ENCODE results near the gene PBOV1. TPM values are rescaled to one million over a fixed set of nuclear protein-coding genes. Genes with fewer than 3 reads are reported as not detected.

Gene PBOV1
- total RNA-seq, 5 donors from 2014 or later (not counting 1 experiment from before 2014, with no cell fraction given), result not detected

DNA sequence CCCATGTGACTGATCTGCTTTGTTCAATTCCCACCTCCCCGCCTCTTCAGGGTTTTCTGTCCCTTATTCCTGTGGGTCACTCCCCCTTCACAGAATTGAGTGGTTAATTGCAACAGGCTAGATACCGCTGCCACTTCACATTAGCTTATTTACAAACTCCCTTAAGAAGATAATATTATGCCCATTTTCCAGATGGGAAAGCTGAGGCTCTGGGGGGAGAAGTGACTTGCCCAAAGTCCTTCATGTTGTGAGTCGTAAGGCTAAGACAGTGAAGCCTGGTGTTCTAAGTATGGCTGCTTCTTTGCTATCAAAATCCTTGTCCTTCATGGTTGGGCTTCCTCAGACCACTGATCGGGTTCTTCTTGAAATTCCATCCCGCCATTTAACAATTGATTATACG, 39.9 kb upstream of the PBOV1 start:
- H3K4me3 Mint-ChIP-seq, result no peak overlapping the region
- DNase-seq (no peak), ATAC-seq (replicated peaks in 1 of 4) (no peak)
- no peak overlapping the region for H3K27ac Mint-ChIP-seq
- no peaks in the 10 kb centered on the region for H3K36me3 ChIP-seq (ENCODE audit: control insufficient read depth in 2 of 2, extremely low read depth in 1 of 2, insufficient read depth in 1 of 2, low read length in 1 of 2)
- peaks cover 0 to 19% of the 10 kb centered on the region in 2 experiments for H3K27me3 ChIP-seq (replicated peaks in 1 of 2; ENCODE audit: control insufficient read depth in 2 of 2, extremely low read depth in 1 of 2, insufficient read depth in 2 of 2, low read length in 1 of 2)
- H3K36me3 Mint-ChIP-seq, result no peaks in the 10 kb centered on the region
- WGBS (ENCODE audit: insufficient coverage), result 83% methylated on average over 2 of the region's 6 CpGs
- ChIA-PET POLR2A (no interaction called here), CTCF (no interaction called here)
- H3K9me3 Mint-ChIP-seq, result no peaks in the 10 kb centered on the region
- no peaks in the 10 kb centered on the region for H3K9me3 ChIP-seq
- H3K4me3 ChIP-seq (ENCODE audit: control insufficient read depth in 1 of 2, extremely low read depth in 1 of 2, low read length in 1 of 2), result no peak overlapping the region
- H3K4me1 ChIP-seq (ENCODE audit: control insufficient read depth in 1 of 2, extremely low read depth in 1 of 2, insufficient read depth in 2 of 2, low read length in 2 of 2), result no peaks in the 10 kb centered on the region
- no peaks in the 10 kb centered on the region for H3K4me1 Mint-ChIP-seq
- peaks cover 22 to 36% of the 10 kb centered on the region in 2 donors for H3K27me3 Mint-ChIP-seq
- no peak overlapping the region for H3K27ac ChIP-seq (ENCODE audit: low read length)

DNA sequence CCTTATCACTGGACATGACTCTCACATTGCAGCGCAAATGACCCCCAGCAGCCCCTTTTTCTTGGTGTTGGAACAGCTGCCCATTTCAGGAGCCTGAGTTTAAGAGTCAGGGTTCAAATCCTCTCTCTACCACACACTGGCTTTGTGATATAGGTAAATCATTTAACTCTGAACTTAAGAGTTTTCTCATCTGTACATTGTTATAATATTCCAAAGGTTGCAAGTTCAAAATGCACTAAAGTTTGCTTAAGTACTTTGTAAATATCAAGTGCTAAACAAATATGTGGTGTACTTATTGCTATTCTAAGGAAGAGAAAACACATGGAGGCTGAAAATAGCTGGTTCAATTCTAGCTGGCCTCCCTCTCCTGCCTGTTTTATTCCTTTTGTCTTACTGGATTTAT, 39.3 kb upstream of the PBOV1 start:
- POLR2A ChIA-PET, result no interaction called here
- WGBS (ENCODE audit: insufficient coverage), result 100% methylated on average over 1 of the region's 1 CpG
- Mint-ChIP-seq H3K9me3 (no peaks in the 10 kb centered on the region), H3K27ac (no peak overlapping the region), H3K36me3 (no peaks in the 10 kb centered on the region), H3K27me3 (peaks cover 22 to 33% of the 10 kb centered on the region in 2 donors), H3K4me1 (no peaks in the 10 kb centered on the region), H3K4me3 (no peak overlapping the region)
- no peaks in the 10 kb centered on the region for H3K36me3 ChIP-seq (ENCODE audit: control insufficient read depth in 2 of 2, extremely low read depth in 1 of 2, insufficient read depth in 1 of 2, low read length in 1 of 2)
- H3K27me3 ChIP-seq (replicated peaks in 1 of 2; ENCODE audit: control insufficient read depth in 2 of 2, extremely low read depth in 1 of 2, insufficient read depth in 2 of 2, low read length in 1 of 2), result peaks cover 0 to 13% of the 10 kb centered on the region in 2 experiments
- no peaks in the 10 kb centered on the region for H3K9me3 ChIP-seq
- no peaks in the 10 kb centered on the region for H3K4me1 ChIP-seq (ENCODE audit: control insufficient read depth in 1 of 2, extremely low read depth in 1 of 2, insufficient read depth in 2 of 2, low read length in 2 of 2)
- H3K4me3 ChIP-seq (ENCODE audit: control insufficient read depth in 1 of 2, extremely low read depth in 1 of 2, low read length in 1 of 2), result no peak overlapping the region
- CTCF ChIA-PET, result interaction anchor here in 1 of 2 donors (0.6 kb wide), 1 partner anchor 1876 kb away, joined by 3 read pairs; no protein-coding TSS in a partner anchor
- DNase-seq, result no peak
- no peak overlapping the region for H3K27ac ChIP-seq (ENCODE audit: low read length)
- no peak for ATAC-seq (replicated peaks in 1 of 4)

DNA sequence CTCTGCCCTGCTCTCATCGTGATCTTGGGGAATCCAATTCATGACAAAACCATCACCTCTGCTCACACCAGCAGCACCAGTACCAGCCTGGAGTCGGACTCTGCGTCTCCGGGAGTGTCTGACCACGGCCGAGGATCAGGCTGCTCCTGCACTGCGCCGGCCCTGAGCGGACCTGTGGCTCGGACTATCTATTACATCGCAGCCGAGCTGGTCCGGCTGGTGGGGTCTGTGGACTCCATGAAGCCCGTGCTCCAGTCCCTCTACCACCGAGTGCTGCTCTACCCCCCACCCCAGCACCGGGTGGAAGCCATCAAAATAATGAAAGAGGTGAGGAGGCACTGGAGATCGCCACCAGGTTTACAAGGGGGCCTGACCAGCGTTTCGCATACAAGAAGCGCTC, 37.2 kb upstream of the PBOV1 start:
- Histone ChIP-seq H3K4me1 (ENCODE audit: control insufficient read depth in 1 of 2, extremely low read depth in 1 of 2, insufficient read depth in 2 of 2, low read length in 2 of 2) (no peaks in the 10 kb centered on the region), H3K36me3 (ENCODE audit: control insufficient read depth in 2 of 2, extremely low read depth in 1 of 2, insufficient read depth in 1 of 2, low read length in 1 of 2) (no peaks in the 10 kb centered on the region), H3K27ac (ENCODE audit: low read length) (no peak overlapping the region), H3K4me3 (ENCODE audit: control insufficient read depth in 1 of 2, extremely low read depth in 1 of 2, low read length in 1 of 2) (no peak overlapping the region), H3K27me3 (replicated peaks in 1 of 2; ENCODE audit: control insufficient read depth in 2 of 2, extremely low read depth in 1 of 2, insufficient read depth in 2 of 2, low read length in 1 of 2) (peaks cover 0 to 11% of the 10 kb centered on the region in 2 experiments), H3K9me3 (no peaks in the 10 kb centered on the region)
- H3K27me3 Mint-ChIP-seq, result peaks cover 22 to 26% of the 10 kb centered on the region in 2 donors
- WGBS (ENCODE audit: insufficient coverage), result 86% methylated on average over 13 of the region's 20 CpGs
- no peaks in the 10 kb centered on the region for H3K4me1 Mint-ChIP-seq
- no peaks in the 10 kb centered on the region for H3K9me3 Mint-ChIP-seq
- ChIA-PET POLR2A (no interaction called here), CTCF (interaction anchor here in 1 of 2 donors (0.5 kb wide), 1 partner anchor 40 kb away, joined by 3 read pairs; no protein-coding TSS in a partner anchor)
- ATAC-seq (replicated peaks in 1 of 4) (no peak), DNase-seq (no peak)
- no peaks in the 10 kb centered on the region for H3K36me3 Mint-ChIP-seq
- H3K4me3 Mint-ChIP-seq, result no peak overlapping the region
- no peak overlapping the region for H3K27ac Mint-ChIP-seq

DNA sequence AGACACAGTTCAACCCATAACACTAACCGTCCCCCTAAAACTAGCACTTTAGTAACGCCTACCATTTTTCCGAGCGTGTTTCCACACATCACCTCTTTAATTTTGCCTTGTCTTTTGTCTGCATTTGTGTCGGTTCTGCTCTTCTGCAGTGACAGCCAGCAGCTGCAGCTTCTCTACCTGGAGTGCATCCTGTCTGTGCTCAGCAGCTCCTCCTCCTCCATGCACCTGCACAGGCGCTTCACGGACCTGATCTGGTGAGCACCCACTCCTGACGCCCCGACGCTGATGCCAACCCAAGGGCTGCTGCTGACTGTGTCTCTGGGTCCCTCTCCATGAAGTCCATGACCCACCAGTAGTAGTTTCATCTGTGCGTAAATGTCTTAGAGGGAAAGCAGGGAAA, 35.4 kb upstream of the PBOV1 start:
- no peak for DNase-seq
- CTCF ChIA-PET, result no interaction called here
- Histone ChIP-seq H3K27me3 (replicated peaks in 1 of 2; ENCODE audit: control insufficient read depth in 2 of 2, extremely low read depth in 1 of 2, insufficient read depth in 2 of 2, low read length in 1 of 2) (peaks cover 0 to 11% of the 10 kb centered on the region in 2 experiments), H3K4me1 (ENCODE audit: control insufficient read depth in 1 of 2, extremely low read depth in 1 of 2, insufficient read depth in 2 of 2, low read length in 2 of 2) (no peaks in the 10 kb centered on the region), H3K4me3 (ENCODE audit: control insufficient read depth in 1 of 2, extremely low read depth in 1 of 2, low read length in 1 of 2) (no peak overlapping the region), H3K9me3 (no peaks in the 10 kb centered on the region), H3K36me3 (ENCODE audit: control insufficient read depth in 2 of 2, extremely low read depth in 1 of 2, insufficient read depth in 1 of 2, low read length in 1 of 2) (no peaks in the 10 kb centered on the region), H3K27ac (ENCODE audit: low read length) (no peak overlapping the region)
- Mint-ChIP-seq H3K4me1 (no peaks in the 10 kb centered on the region), H3K9me3 (no peaks in the 10 kb centered on the region), H3K4me3 (no peak overlapping the region), H3K27me3 (peaks cover 12 to 20% of the 10 kb centered on the region in 2 donors), H3K27ac (no peak overlapping the region), H3K36me3 (no peaks in the 10 kb centered on the region)
- ATAC-seq (replicated peaks in 1 of 4), result no peak
- POLR2A ChIA-PET, result no interaction called here
- 94% methylated on average over 7 of the region's 11 CpGs for WGBS (ENCODE audit: insufficient coverage)

DNA sequence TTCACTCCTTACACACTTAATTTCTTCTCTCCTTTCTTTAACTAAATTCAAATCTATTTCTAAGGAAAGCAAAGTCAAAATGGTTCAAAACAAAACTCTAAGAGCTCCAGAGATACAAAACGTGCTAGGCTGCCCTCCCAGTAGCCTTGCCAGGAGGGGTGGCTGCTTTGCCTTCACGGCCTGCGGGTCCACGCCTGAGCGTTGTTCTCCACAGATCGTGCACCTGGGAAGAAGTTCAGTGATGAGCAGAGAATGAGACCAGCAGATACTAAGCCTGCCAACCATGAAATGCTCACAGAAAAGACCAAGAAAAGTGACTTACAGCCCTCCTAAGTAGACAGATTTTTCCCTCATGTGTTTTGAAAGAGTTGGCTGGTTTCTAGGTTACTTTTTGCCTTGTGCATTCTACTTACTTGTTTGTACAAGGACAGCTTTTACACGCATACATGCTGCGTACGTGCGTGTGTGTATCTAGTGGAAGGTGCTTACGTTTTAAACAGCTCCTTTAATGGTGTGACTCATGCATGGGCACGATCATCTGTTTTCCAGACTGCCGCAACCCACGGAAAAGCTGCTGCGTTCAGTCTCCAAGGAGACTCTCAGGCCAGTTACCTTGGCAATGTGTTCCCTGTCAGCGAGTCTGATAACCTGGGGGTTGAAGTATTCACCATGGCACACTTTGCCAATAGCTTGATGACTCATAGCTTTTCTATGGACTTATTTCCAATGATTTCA, 32.4 kb upstream of the PBOV1 start:
- Mint-ChIP-seq H3K36me3 (no peaks in the 10 kb centered on the region), H3K4me3 (no peak overlapping the region), H3K4me1 (no peaks in the 10 kb centered on the region), H3K27ac (no peak overlapping the region), H3K27me3 (peaks cover under 1 to 4% of the 10 kb centered on the region in 2 donors), H3K9me3 (no peaks in the 10 kb centered on the region)
- Histone ChIP-seq H3K27me3 (replicated peaks in 1 of 2; ENCODE audit: control insufficient read depth in 2 of 2, extremely low read depth in 1 of 2, insufficient read depth in 2 of 2, low read length in 1 of 2) (peaks cover 0 to 7% of the 10 kb centered on the region in 2 experiments), H3K27ac (ENCODE audit: low read length) (no peak overlapping the region), H3K36me3 (ENCODE audit: control insufficient read depth in 2 of 2, extremely low read depth in 1 of 2, insufficient read depth in 1 of 2, low read length in 1 of 2) (no peaks in the 10 kb centered on the region), H3K4me1 (ENCODE audit: control insufficient read depth in 1 of 2, extremely low read depth in 1 of 2, insufficient read depth in 2 of 2, low read length in 2 of 2) (no peaks in the 10 kb centered on the region), H3K9me3 (no peaks in the 10 kb centered on the region), H3K4me3 (ENCODE audit: control insufficient read depth in 1 of 2, extremely low read depth in 1 of 2, low read length in 1 of 2) (no peak overlapping the region)
- DNase-seq (no peak), ATAC-seq (replicated peaks in 1 of 4) (no peak)
- ChIA-PET POLR2A (interaction anchor here in 1 of 2 donors (0.7 kb wide), 1 partner anchor 9 kb away, joined by 3 read pairs; no protein-coding TSS in a partner anchor), CTCF (no interaction called here)
- WGBS (ENCODE audit: insufficient coverage), result 89% methylated on average over 13 of the region's 16 CpGs

DNA sequence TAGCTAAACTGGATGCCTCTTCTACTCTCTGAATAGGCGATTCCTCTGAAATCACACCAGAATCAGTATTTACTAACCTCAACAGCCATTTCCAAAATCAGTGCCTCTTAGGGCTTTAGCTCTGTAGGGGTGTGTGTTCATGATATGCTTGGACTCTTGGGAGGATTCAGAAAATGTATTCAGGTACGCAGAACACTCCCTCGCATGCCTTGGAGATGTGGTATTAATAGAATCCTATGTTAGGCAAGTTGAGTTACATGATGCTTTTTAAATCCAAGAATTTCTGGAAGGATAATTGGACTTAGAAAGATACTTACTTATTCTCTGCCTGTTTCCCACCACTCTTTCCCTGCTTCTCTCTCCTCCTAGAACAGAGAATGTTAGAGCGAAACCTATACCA, 31.8 kb upstream of the PBOV1 start:
- Mint-ChIP-seq H3K36me3 (no peaks in the 10 kb centered on the region), H3K27ac (no peak overlapping the region), H3K9me3 (no peaks in the 10 kb centered on the region), H3K4me3 (no peak overlapping the region), H3K4me1 (no peaks in the 10 kb centered on the region), H3K27me3 (no peaks in the 10 kb centered on the region)
- no peak for ATAC-seq (replicated peaks in 1 of 4)
- no peak overlapping the region for H3K27ac ChIP-seq (ENCODE audit: low read length)
- H3K4me3 ChIP-seq (ENCODE audit: control insufficient read depth in 1 of 2, extremely low read depth in 1 of 2, low read length in 1 of 2), result no peak overlapping the region
- no peaks in the 10 kb centered on the region for H3K9me3 ChIP-seq
- ChIA-PET CTCF (no interaction called here), POLR2A (interaction anchor here in 1 of 2 donors (0.7 kb wide), 1 partner anchor 8 kb away, joined by 3 read pairs; no protein-coding TSS in a partner anchor)
- DNase-seq, result no peak
- H3K36me3 ChIP-seq (ENCODE audit: control insufficient read depth in 2 of 2, extremely low read depth in 1 of 2, insufficient read depth in 1 of 2, low read length in 1 of 2), result no peaks in the 10 kb centered on the region
- H3K27me3 ChIP-seq (replicated peaks in 1 of 2; ENCODE audit: control insufficient read depth in 2 of 2, extremely low read depth in 1 of 2, insufficient read depth in 2 of 2, low read length in 1 of 2), result peaks cover 0 to 7% of the 10 kb centered on the region in 2 experiments
- WGBS (ENCODE audit: insufficient coverage), result 83% methylated on average over 1 of the region's 4 CpGs
- H3K4me1 ChIP-seq (ENCODE audit: control insufficient read depth in 1 of 2, extremely low read depth in 1 of 2, insufficient read depth in 2 of 2, low read length in 2 of 2), result no peaks in the 10 kb centered on the region
